Tibial artery (tissue), 4 donors: ENCODE measurements around the gene KIF5B.

Experiments used
- DNase-seq, 2 donors: peaks; one replicate each; pipeline ENCODE4 v3.0.0-alpha.2; 2019
- H3K27ac ChIP-seq, 2 donors: fragments of 200-600 bp; sonication (generic) in 1 of 2; 1 replicate in 1 of 2; 2 replicates in 1 of 2; pipeline ENCODE4 v1.5.1; 2018 to 2019; ENCODE audit warnings: mild to moderate bottlenecking in 1 of 2
- H3K27me3 ChIP-seq, 2 donors: fragments of 200-600 bp; sonication (generic) in 1 of 2; one replicate each; pipeline versions ENCODE4 v1.5.1 to v1.6.0; 2016 to 2019
- H3K36me3 ChIP-seq, 3 donors: fragments of 200-600 bp; sonication (generic) in 2 of 3; one replicate each; pipeline ENCODE4 v1.5.1; 2016 to 2019; ENCODE audit warnings: mild to moderate bottlenecking in 2 of 3
- H3K4me1 ChIP-seq, 4 donors: fragments of 200-600 bp; sonication (generic) in 2 of 4; 1 replicate in 3 of 4; 2 replicates in 1 of 4; pipeline ENCODE4 v1.5.1; 2016 to 2019
- H3K4me3 ChIP-seq, 2 donors: fragments of 200-600 bp; sonication (generic) in 1 of 2; 1 replicate in 1 of 2; 2 replicates in 1 of 2; pipeline ENCODE4 v1.5.1; 2018 to 2019; ENCODE audit warnings: mild to moderate bottlenecking in 2 of 2
- H3K9me3 ChIP-seq, 3 donors: fragments of 200-600 bp; sonication (generic) in 1 of 3; one replicate each; pipeline ENCODE4 v1.5.1; 2016 to 2019
- CTCF ChIP-seq, 2 experiments: fragments of 200-600 bp in 1 of 2; fragments of 450-650 bp in 1 of 2; IDR thresholded peaks; one replicate each; pipeline ENCODE4 v1.5.1; 2017 to 2019; ENCODE audit warnings: antibody characterized with exemption in 2 of 2, mild to moderate bottlenecking in 1 of 2, moderate library complexity in 1 of 2
- intact Hi-C: fragments of 100-400 bp; cut with DNase I; formaldehyde crosslinking; loops from one replicate; pipeline ENCODE4 v1.15.0; 2023; ENCODE audit warnings: low total_unique reads

The KIF5B gene

GRCh38 chr10:32028710-32029109 lies 27.5 kb downstream of the KIF5B start:
- peaks cover 67 to 90% (median 79%) of the 10 kb centered on the region in 3 donors for H3K36me3 ChIP-seq

GRCh38 chr10:32023264-32023663 lies 33.0 kb downstream of the KIF5B start:
- DNase-seq = no peak
- intact Hi-C loops = no loop called here
- H3K9me3 ChIP-seq = no peaks in the 10 kb centered on the region
- H3K36me3 ChIP-seq = peaks cover 59 to 86% (median 71%) of the 10 kb centered on the region in 3 donors
- H3K4me1 ChIP-seq = no peaks in the 10 kb centered on the region
- H3K27ac ChIP-seq = no peak overlapping the region
- no peaks in the 10 kb centered on the region for H3K27me3 ChIP-seq
- TF ChIP-seq CTCF (IDR thresholded peaks at IDR 0.05) = no peak
- no peak overlapping the region for H3K4me3 ChIP-seq

More at GRCh38 chr10:32028710-32029109, 27.5 kb downstream of the KIF5B start:
- H3K9me3 ChIP-seq = no peaks in the 10 kb centered on the region
- no peaks in the 10 kb centered on the region for H3K27me3 ChIP-seq
- intact Hi-C loops = no loop called here
- no peak for DNase-seq
- H3K4me1 ChIP-seq = no peaks in the 10 kb centered on the region
- no peak overlapping the region for H3K27ac ChIP-seq
- H3K4me3 ChIP-seq = no peak overlapping the region
- no peak for TF ChIP-seq CTCF (IDR thresholded peaks at IDR 0.05)

- DNase-seq = no peak
- no peak overlapping the region for H3K4me3 ChIP-seq
- peaks cover 89 to 100% (median 90%) of the 10 kb centered on the region in 3 donors for H3K36me3 ChIP-seq
- no peak overlapping the region for H3K27ac ChIP-seq
- no peaks in the 10 kb centered on the region for H3K27me3 ChIP-seq
- intact Hi-C loops = no loop called here
- peaks cover 0 to 2% (median 0%) of the 10 kb centered on the region in 4 donors for H3K4me1 ChIP-seq
- TF ChIP-seq CTCF (IDR thresholded peaks at IDR 0.05) = no peak
- H3K9me3 ChIP-seq = no peaks in the 10 kb centered on the region
Measured at GRCh38 chr10:32017044-32017443, 39.2 kb downstream of the KIF5B start.

- DNase-seq = no peak
- H3K9me3 ChIP-seq = no peaks in the 10 kb centered on the region
- intact Hi-C loops = no loop called here
- no peak overlapping the region for H3K4me3 ChIP-seq
- H3K36me3 ChIP-seq = peaks cover 74 to 99% (median 90%) of the 10 kb centered on the region in 3 donors
- peaks cover 0 to 8% (median 0%) of the 10 kb centered on the region in 4 donors for H3K4me1 ChIP-seq
- no peak for TF ChIP-seq CTCF (IDR thresholded peaks at IDR 0.05)
- no peaks in the 10 kb centered on the region for H3K27me3 ChIP-seq
- H3K27ac ChIP-seq = no peak overlapping the region
Measured at GRCh38 chr10:32015386-32015785, 40.8 kb downstream of the KIF5B start.

GRCh38 chr10:32007026-32007425 lies 49.2 kb downstream of the KIF5B start:
- no peaks in the 10 kb centered on the region for H3K9me3 ChIP-seq
- intact Hi-C loops = no loop called here
- H3K36me3 ChIP-seq = peaks cover 8 to 37% (median 24%) of the 10 kb centered on the region in 3 donors
- H3K27ac ChIP-seq = no peak overlapping the region
- DNase-seq = no peak
- no peak for TF ChIP-seq CTCF (IDR thresholded peaks at IDR 0.05)
- H3K4me1 ChIP-seq = peaks cover 0 to 18% (median 4%) of the 10 kb centered on the region in 4 donors
- no peak overlapping the region for H3K4me3 ChIP-seq
- H3K27me3 ChIP-seq = no peaks in the 10 kb centered on the region

GRCh38 chr10:32005050-32005449 lies 51.2 kb downstream of the KIF5B start:
- DNase-seq = no peak
- peaks cover 5 to 19% (median 7%) of the 10 kb centered on the region in 3 donors for H3K36me3 ChIP-seq
- H3K9me3 ChIP-seq = no peaks in the 10 kb centered on the region
- H3K4me3 ChIP-seq = no peak overlapping the region
- intact Hi-C loops = no loop called here
- peaks cover 0 to 12% (median 4%) of the 10 kb centered on the region in 4 donors for H3K4me1 ChIP-seq
- no peaks in the 10 kb centered on the region for H3K27me3 ChIP-seq
- peak; percentile 35 to 41 for TF ChIP-seq CTCF (IDR thresholded peaks at IDR 0.05)
- no peak overlapping the region for H3K27ac ChIP-seq
